NCI-H146 treated with DMSO at 0.1 percent for 48 hours (cell line): ENCODE results near the gene ENPP4.
"Not testable (repeated sequence)": the region's sequence is repeated elsewhere in the genome, so short reads cannot be mapped to it uniquely, and the experiment has no call there.

ENCODE experiments used
- DNase-seq: peaks from one replicate; lab custom pipeline; 2025; ENCODE audit not compliant: unreplicated experiment; lab: John Stamatoyannopoulos, UW

ENPP4 gene

GRCh38 chr6:46129629-46130511, at the start of gene ENPP4:
TSS of gene ENPP4 (plus strand) at chr6:46129989. CDS start at chr6:46139584, 9,595 bp downstream.
- DNase-seq: peak; percentile 92

- no peak for DNase-seq
Observed at GRCh38 chr6:46080111-46080510, 49.7 kb upstream of the ENPP4 start.

GRCh38 chr6:46085688-46086087, 44.1 kb upstream of the ENPP4 start:
- not testable (repeated sequence) for DNase-seq

- DNase-seq: peak; percentile 11
Observed at GRCh38 chr6:46090115-46091079, 39.4 kb upstream of the ENPP4 start.

GRCh38 chr6:46091080-46091478, 38.7 kb upstream of the ENPP4 start:
- DNase-seq: no peak

GRCh38 chr6:46095251-46095650, 34.5 kb upstream of the ENPP4 start:
- DNase-seq: no peak

- no peak for DNase-seq
Observed at GRCh38 chr6:46097366-46097765, 32.4 kb upstream of the ENPP4 start.

- DNase-seq: peak; percentile 54
Observed at GRCh38 chr6:46098678-46099077, 31.1 kb upstream of the ENPP4 start.

GRCh38 chr6:46099952-46100351, 29.8 kb upstream of the ENPP4 start:
- DNase-seq: no peak

- no peak for DNase-seq
Observed at GRCh38 chr6:46102123-46102522, 27.7 kb upstream of the ENPP4 start.

GRCh38 chr6:46103441-46104115, 26.2 kb upstream of the ENPP4 start:
- no peak for DNase-seq

- no peak for DNase-seq
Observed at GRCh38 chr6:46104209-46104608, 25.6 kb upstream of the ENPP4 start.

GRCh38 chr6:46105568-46105967, 24.2 kb upstream of the ENPP4 start:
- no peak for DNase-seq

GRCh38 chr6:46113370-46113769, 16.4 kb upstream of the ENPP4 start:
- peak; percentile 92 for DNase-seq

- no peak for DNase-seq
Observed at GRCh38 chr6:46115634-46116033, 14.2 kb upstream of the ENPP4 start.

- DNase-seq: no peak
Observed at GRCh38 chr6:46116289-46116688, 13.5 kb upstream of the ENPP4 start.

- no peak for DNase-seq
Observed at GRCh38 chr6:46118157-46118556, 11.6 kb upstream of the ENPP4 start.

- DNase-seq: no peak
Observed at GRCh38 chr6:46118836-46119235, 11.0 kb upstream of the ENPP4 start.

GRCh38 chr6:46119679-46120078, 10.1 kb upstream of the ENPP4 start:
- not testable (repeated sequence) for DNase-seq

GRCh38 chr6:46128476-46128875, 1.3 kb upstream of the ENPP4 start:
- no peak for DNase-seq

GRCh38 chr6:46129291-46129628, 529 bp upstream of the ENPP4 start:
- no peak for DNase-seq
